Keratinocyte (primary cell): ENCODE results near the gene ID3. TPM values are rescaled to one million over a fixed set of nuclear protein-coding genes. Genes with fewer than 3 reads are reported as not detected.

Experiments used
- DNase-seq: peaks from one replicate; pipeline ENCODE4 v3.0.0-alpha.2; 2011; ENCODE audit warnings: low read depth, missing footprints, low spot score
- FAIRE-seq: peaks from 2 replicates; lab custom pipeline; 2011; peaks lifted over from hg19 to GRCh38; lab: Jason Lieb, UNC
- H2AFZ ChIP-seq: 2 replicates; pipeline ENCODE4 v1.6.0; 2012; ENCODE audit warnings: low read length, control low read depth, inconsistent platforms; ENCODE audit not compliant: control insufficient read depth
- H3K27ac ChIP-seq: 2 replicates; pipeline ENCODE4 v1.5.1; 2011; ENCODE audit warnings: low read length; ENCODE audit not compliant: control insufficient read depth, insufficient read depth
- H3K27me3 ChIP-seq: 3 replicates; pipeline ENCODE4 v1.6.0; 2011; ENCODE audit warnings: low read length; ENCODE audit not compliant: control insufficient read depth, insufficient read depth; ENCODE audit errors: extremely low read depth
- H3K36me3 ChIP-seq, 2 experiments: 2 replicates in 1 of 2; 3 replicates in 1 of 2; pipeline ENCODE4 v1.5.1; 2011; ENCODE audit warnings: low read length in 2 of 2, mild to moderate bottlenecking in 1 of 2; ENCODE audit not compliant: control insufficient read depth in 2 of 2, insufficient read depth in 2 of 2; ENCODE audit errors: extremely low read depth in 1 of 2
- H3K4me1 ChIP-seq: 3 replicates; pipeline ENCODE4 v1.5.1; 2011; ENCODE audit warnings: low read length; ENCODE audit not compliant: control insufficient read depth, insufficient read depth; ENCODE audit errors: extremely low read depth
- H3K4me2 ChIP-seq: 3 replicates; pipeline ENCODE4 v1.6.0; 2011; ENCODE audit warnings: low read depth, low read length; ENCODE audit not compliant: control insufficient read depth, insufficient read depth; ENCODE audit errors: extremely low read depth
- H3K4me3 ChIP-seq, 3 experiments: fragments of 200-600 bp in 1 of 3; sonication (generic) in 1 of 3; 2 replicates in 2 of 3; 3 replicates in 1 of 3; pipeline ENCODE4 v1.5.1; 2011 to 2016; ENCODE audit warnings: low read length in 3 of 3, mild to moderate bottlenecking in 3 of 3, control low read depth in 2 of 3, inconsistent platforms in 1 of 3, low read depth in 1 of 3, mixed read lengths in 1 of 3, mixed run types in 1 of 3, moderate library complexity in 1 of 3; ENCODE audit not compliant: control insufficient read depth in 2 of 3, insufficient read depth in 2 of 3; ENCODE audit errors: extremely low read depth in 1 of 3
- H3K79me2 ChIP-seq: 2 replicates; pipeline ENCODE4 v1.6.0; 2012; ENCODE audit warnings: low read length; ENCODE audit not compliant: control insufficient read depth, insufficient read depth
- H3K9ac ChIP-seq: 3 replicates; pipeline ENCODE4 v1.6.0; 2011; ENCODE audit warnings: low read length; ENCODE audit not compliant: control insufficient read depth, insufficient read depth; ENCODE audit errors: extremely low read depth
- H3K9me1 ChIP-seq: 3 replicates; pipeline ENCODE4 v1.6.0; 2011; ENCODE audit warnings: low read length; ENCODE audit not compliant: control insufficient read depth, insufficient read depth; ENCODE audit errors: extremely low read depth
- H3K9me3 ChIP-seq: 2 replicates; pipeline ENCODE4 v1.5.1; 2012; ENCODE audit warnings: low read depth, low read length; ENCODE audit not compliant: control insufficient read depth
- H4K20me1 ChIP-seq: 3 replicates; pipeline ENCODE4 v1.6.0; 2011; ENCODE audit warnings: low read length; ENCODE audit not compliant: control insufficient read depth, insufficient read depth; ENCODE audit errors: extremely low read depth
- EZH2 ChIP-seq: IDR thresholded peaks from one replicate; pipeline ENCODE4 v1.6.1; 2012; ENCODE audit warnings: inconsistent platforms, mild to moderate bottlenecking, low read length, moderate library complexity
- dilution Hi-C: fragments of 300-500 bp; cut with MboI; formaldehyde crosslinking; loops from one replicate; pipeline ENCODE4 v1.7.0; 2020; ENCODE audit warnings: low sequenced_read_pairs; ENCODE audit not compliant: extremely low pct_ligation_motif_present
- polyA plus RNA-seq, 5 experiments: library from polyadenylated mRNA; depleted of rRNA in 3 of 5; stranded (reverse) in 3 of 5; stranded (forward) in 1 of 5; unstranded in 1 of 5; fragments of >200 nt; gene quantifications; 1 replicate in 1 of 5; 2 replicates in 3 of 5; 3 replicates in 1 of 5; pipeline versions ENCODE4 v1.2.1 to v1.2.3, GENCODE V29; 2011 to 2012; ENCODE audit warnings: missing spikeins in 2 of 5, low read depth in 1 of 5, low replicate concordance in 1 of 5
- TF ChIP-seq, protein P1 (sequence below), 3 experiments: IDR thresholded peaks in 1 of 3; conservative IDR thresholded peaks in 1 of 3; optimal IDR thresholded peaks in 1 of 3; 2 replicates in 2 of 3; 3 replicates in 1 of 3; pipeline versions ENCODE3 to v1.5.1; 2011; ENCODE audit warnings: low read length in 3 of 3, mild to moderate bottlenecking in 3 of 3, moderate library complexity in 2 of 3, control low read depth in 1 of 3, inconsistent platforms in 1 of 3; ENCODE audit not compliant: insufficient read depth in 2 of 3; ENCODE audit errors: extremely low read depth in 1 of 3

The ID3 gene
- polyA plus RNA-seq, 1 donor (not counting 4 experiments of a cell fraction or from before 2014, with no cell fraction given) = 38.0 TPM

DNA sequence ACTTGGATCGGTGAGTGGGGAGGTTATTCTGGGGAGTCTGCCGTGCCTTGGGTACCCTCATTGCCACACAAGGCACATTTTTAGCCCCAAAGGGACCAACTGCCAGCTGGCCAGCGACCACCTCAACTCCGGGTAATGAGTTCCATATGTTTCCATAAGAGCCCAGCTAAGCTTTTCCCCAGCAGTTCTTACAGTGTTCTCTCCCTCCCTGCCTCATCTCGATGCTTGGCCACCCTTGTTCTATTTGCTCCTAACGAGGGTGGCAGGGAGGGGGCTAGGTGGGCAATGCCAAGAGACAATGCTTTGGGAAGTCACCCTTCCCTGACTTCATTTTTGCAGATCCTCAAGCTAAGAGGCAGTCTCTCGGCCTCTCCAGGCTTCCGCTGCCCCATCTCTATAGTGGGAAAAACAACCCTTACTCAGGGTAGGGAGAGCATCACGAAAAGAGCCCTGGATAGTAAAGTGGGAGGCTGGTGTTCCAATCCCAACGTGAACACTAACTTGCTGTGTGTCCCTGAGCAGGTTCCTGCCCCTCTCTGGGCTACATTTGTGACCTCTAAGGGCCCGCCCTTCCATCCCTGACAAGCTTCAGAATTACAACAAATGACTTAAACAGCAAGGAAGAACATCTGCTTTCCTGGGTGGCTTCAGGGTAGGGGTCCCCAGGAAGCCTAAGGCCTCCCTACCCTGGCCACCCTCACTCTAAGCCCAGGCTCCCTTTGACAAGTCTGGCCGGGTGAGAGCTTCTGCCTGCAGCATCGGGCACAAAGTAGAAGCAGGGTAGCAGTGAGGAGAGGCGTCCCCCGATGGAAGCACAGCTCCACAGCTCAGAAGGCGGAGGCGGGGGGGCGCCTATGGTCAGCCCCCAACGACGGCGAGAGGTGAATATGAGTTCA lies 5.8 kb downstream of the ID3 start:
- H3K4me1 ChIP-seq = peaks cover 38% of the 10 kb centered on the region
- peaks cover 3% of the 10 kb centered on the region for H3K79me2 ChIP-seq
- H3K27me3 ChIP-seq = no peaks in the 10 kb centered on the region
- H3K9ac ChIP-seq = no peak overlapping the region
- no peaks in the 10 kb centered on the region for H4K20me1 ChIP-seq
- dilution Hi-C loops = no loop called here
- FAIRE-seq = no peak
- H3K4me2 ChIP-seq = no peak overlapping the region
- no peak overlapping the region for H2AFZ ChIP-seq
- H3K36me3 ChIP-seq = no peaks in the 10 kb centered on the region
- no peak overlapping the region for H3K27ac ChIP-seq
- H3K9me3 ChIP-seq = no peaks in the 10 kb centered on the region
- no peaks in the 10 kb centered on the region for H3K9me1 ChIP-seq
- TF ChIP-seq EZH2 = no peak
- TF ChIP-seq, protein P1, sequence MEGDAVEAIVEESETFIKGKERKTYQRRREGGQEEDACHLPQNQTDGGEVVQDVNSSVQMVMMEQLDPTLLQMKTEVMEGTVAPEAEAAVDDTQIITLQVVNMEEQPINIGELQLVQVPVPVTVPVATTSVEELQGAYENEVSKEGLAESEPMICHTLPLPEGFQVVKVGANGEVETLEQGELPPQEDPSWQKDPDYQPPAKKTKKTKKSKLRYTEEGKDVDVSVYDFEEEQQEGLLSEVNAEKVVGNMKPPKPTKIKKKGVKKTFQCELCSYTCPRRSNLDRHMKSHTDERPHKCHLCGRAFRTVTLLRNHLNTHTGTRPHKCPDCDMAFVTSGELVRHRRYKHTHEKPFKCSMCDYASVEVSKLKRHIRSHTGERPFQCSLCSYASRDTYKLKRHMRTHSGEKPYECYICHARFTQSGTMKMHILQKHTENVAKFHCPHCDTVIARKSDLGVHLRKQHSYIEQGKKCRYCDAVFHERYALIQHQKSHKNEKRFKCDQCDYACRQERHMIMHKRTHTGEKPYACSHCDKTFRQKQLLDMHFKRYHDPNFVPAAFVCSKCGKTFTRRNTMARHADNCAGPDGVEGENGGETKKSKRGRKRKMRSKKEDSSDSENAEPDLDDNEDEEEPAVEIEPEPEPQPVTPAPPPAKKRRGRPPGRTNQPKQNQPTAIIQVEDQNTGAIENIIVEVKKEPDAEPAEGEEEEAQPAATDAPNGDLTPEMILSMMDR (optimal IDR thresholded peaks at IDR 0.05 in 1 of 3, IDR thresholded peaks at IDR 0.05 in 1 of 3, conservative IDR thresholded peaks at IDR 0.05 in 1 of 3; ENCODE audit: extremely low read depth in 1 of 3, insufficient read depth in 2 of 3, low read length in 3 of 3) = no peak
- DNase-seq = no peak
- no peak overlapping the region for H3K4me3 ChIP-seq

DNA sequence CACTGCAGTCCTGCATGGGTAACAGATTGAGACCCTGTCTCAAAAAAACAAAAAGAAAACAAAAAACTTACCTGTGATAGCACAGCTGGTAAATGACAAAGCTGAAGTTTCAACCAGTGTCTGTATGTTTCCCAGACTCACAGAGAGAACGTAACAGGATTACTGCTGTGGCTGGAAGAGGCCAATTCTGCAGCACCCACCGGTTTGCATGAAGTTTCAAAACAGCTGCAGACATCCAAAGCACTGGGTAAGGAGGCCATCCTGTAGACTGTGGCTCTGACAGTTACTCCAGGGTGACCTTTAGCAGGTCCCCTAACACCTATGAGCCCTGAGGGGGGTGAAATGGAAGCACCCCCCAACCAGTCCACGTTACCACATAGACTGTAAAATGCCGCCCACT lies 7.5 kb downstream of the ID3 start:
- no peak overlapping the region for H3K27ac ChIP-seq
- DNase-seq (no peak), FAIRE-seq (no peak)
- no peaks in the 10 kb centered on the region for H3K9me3 ChIP-seq
- H3K9me1 ChIP-seq = no peaks in the 10 kb centered on the region
- no peaks in the 10 kb centered on the region for H4K20me1 ChIP-seq
- H3K4me3 ChIP-seq = no peak overlapping the region
- no peak overlapping the region for H3K4me2 ChIP-seq
- H2AFZ ChIP-seq = no peak overlapping the region
- no peaks in the 10 kb centered on the region for H3K79me2 ChIP-seq
- H3K27me3 ChIP-seq = no peaks in the 10 kb centered on the region
- H3K9ac ChIP-seq = no peak overlapping the region
- TF ChIP-seq, protein P1 (optimal IDR thresholded peaks at IDR 0.05 in 1 of 3, IDR thresholded peaks at IDR 0.05 in 1 of 3, conservative IDR thresholded peaks at IDR 0.05 in 1 of 3; ENCODE audit: extremely low read depth in 1 of 3, insufficient read depth in 2 of 3, low read length in 3 of 3) = no peak
- no peak for TF ChIP-seq EZH2
- peaks cover 25% of the 10 kb centered on the region for H3K4me1 ChIP-seq
- no peaks in the 10 kb centered on the region for H3K36me3 ChIP-seq
- dilution Hi-C loops = no loop called here
